Astrocyte (in vitro differentiated cells and primary cell): ENCODE data around the gene RCOR1. TPM values are rescaled to one million over a fixed set of nuclear protein-coding genes. Genes with fewer than 3 reads are reported as not detected.

ENCODE experiments used
- DNase-seq: peaks from one replicate; pipeline ENCODE4 v3.0.0-alpha.2; 2010; ENCODE audit warnings: low read depth
- FAIRE-seq: peaks from 2 replicates; lab custom pipeline; 2011; peaks lifted over from hg19 to GRCh38; lab: Jason Lieb, UNC
- H2AFZ ChIP-seq: 2 replicates; pipeline ENCODE4 v1.6.0; 2012; ENCODE audit warnings: low read depth, low read length, inconsistent platforms
- H3K27ac ChIP-seq: 2 replicates; pipeline ENCODE4 v1.5.1; 2011; ENCODE audit warnings: low read depth, low read length, inconsistent platforms
- H3K27me3 ChIP-seq: 2 replicates; pipeline ENCODE4 v1.6.0; 2011; ENCODE audit warnings: low read length, inconsistent platforms; ENCODE audit not compliant: insufficient read depth
- H3K36me3 ChIP-seq: 2 replicates; pipeline ENCODE4 v1.5.1; 2011; ENCODE audit warnings: low read length, inconsistent platforms; ENCODE audit not compliant: insufficient read depth
- H3K4me1 ChIP-seq: 2 replicates; pipeline ENCODE4 v1.5.1; 2011; ENCODE audit warnings: low read length, inconsistent platforms; ENCODE audit not compliant: insufficient read depth
- H3K4me2 ChIP-seq: 2 replicates; pipeline ENCODE4 v1.6.0; 2012; ENCODE audit warnings: low read length, inconsistent platforms
- H3K4me3 ChIP-seq: 2 replicates; pipeline ENCODE4 v1.5.1; 2011; ENCODE audit warnings: low read depth, mild to moderate bottlenecking, low read length, inconsistent platforms; ENCODE audit not compliant: insufficient read depth
- H3K79me2 ChIP-seq: 2 replicates; pipeline ENCODE4 v1.6.0; 2012; ENCODE audit warnings: mild to moderate bottlenecking, low read length, inconsistent platforms; ENCODE audit not compliant: insufficient read depth
- H3K9ac ChIP-seq: 2 replicates; pipeline ENCODE4 v1.6.0; 2012; ENCODE audit warnings: mild to moderate bottlenecking, low read length, inconsistent platforms
- H3K9me3 ChIP-seq: 2 replicates; pipeline ENCODE4 v1.5.1; 2012; ENCODE audit warnings: low read depth, mild to moderate bottlenecking, low read length, inconsistent platforms; ENCODE audit not compliant: insufficient read depth
- H4K20me1 ChIP-seq: 2 replicates; pipeline ENCODE4 v1.6.0; 2012; ENCODE audit warnings: low read length, inconsistent platforms; ENCODE audit not compliant: insufficient read depth
- H3K27ac Mint-ChIP-seq: one replicate; pipeline ENCODE4 v1.8.0; 2021; ENCODE audit warnings: mild to moderate bottlenecking, mixed read lengths; ENCODE audit not compliant: unreplicated experiment
- H3K27me3 Mint-ChIP-seq: one replicate; pipeline ENCODE4 v1.8.0; 2021; ENCODE audit warnings: low read depth, mixed read lengths; ENCODE audit not compliant: unreplicated experiment
- H3K36me3 Mint-ChIP-seq: one replicate; pipeline ENCODE4 v1.8.0; 2021; ENCODE audit warnings: low read depth, mixed read lengths; ENCODE audit not compliant: unreplicated experiment
- H3K4me1 Mint-ChIP-seq: one replicate; pipeline ENCODE4 v1.8.0; 2021; ENCODE audit warnings: low read depth, mixed read lengths; ENCODE audit not compliant: unreplicated experiment
- H3K4me3 Mint-ChIP-seq: one replicate; pipeline ENCODE4 v1.8.0; 2021; ENCODE audit warnings: mild to moderate bottlenecking, moderate library complexity, mixed read lengths; ENCODE audit not compliant: unreplicated experiment
- H3K9me3 Mint-ChIP-seq: one replicate; pipeline ENCODE4 v1.8.0; 2021; ENCODE audit warnings: mild to moderate bottlenecking, mixed read lengths; ENCODE audit not compliant: unreplicated experiment
- EZH2 ChIP-seq: IDR thresholded peaks from 2 replicates; pipeline ENCODE4 v1.6.1; 2012; ENCODE audit warnings: mild to moderate bottlenecking, low read length, inconsistent platforms; ENCODE audit not compliant: insufficient read depth
- total RNA-seq: library from RNA; stranded (reverse); gene quantifications from 2 replicates; pipeline ENCODE4 v1.2.1, GENCODE V29; 2021
- TF ChIP-seq, protein P1 (sequence below): IDR thresholded peaks from 2 replicates; pipeline ENCODE4 v1.5.1; 2011; ENCODE audit warnings: low read depth, mild to moderate bottlenecking, inconsistent platforms, low read length, moderate library complexity; ENCODE audit not compliant: insufficient read depth

The RCOR1 gene
- total RNA-seq, 1 donor from 2014 or later, result 31.0 TPM

- Histone ChIP-seq H3K9ac (no peak overlapping the region), H4K20me1 (no peaks in the 10 kb centered on the region), H3K36me3 (no peaks in the 10 kb centered on the region), H3K27ac (no peak overlapping the region), H3K9me3 (no peaks in the 10 kb centered on the region), H3K27me3 (peaks cover 16% of the 10 kb centered on the region), H3K4me1 (peaks cover 2% of the 10 kb centered on the region), H3K79me2 (no peaks in the 10 kb centered on the region), H2AFZ (no peak overlapping the region), H3K4me3 (no peak overlapping the region), H3K4me2 (no peak overlapping the region)
- Mint-ChIP-seq H3K27ac (no peak overlapping the region), H3K4me3 (no peak overlapping the region), H3K27me3 (no peaks in the 10 kb centered on the region), H3K9me3 (peaks cover 4% of the 10 kb centered on the region), H3K4me1 (no peaks in the 10 kb centered on the region), H3K36me3 (peaks cover 13% of the 10 kb centered on the region)
- DNase-seq (no peak), FAIRE-seq (no peak)
- TF ChIP-seq, protein P1, sequence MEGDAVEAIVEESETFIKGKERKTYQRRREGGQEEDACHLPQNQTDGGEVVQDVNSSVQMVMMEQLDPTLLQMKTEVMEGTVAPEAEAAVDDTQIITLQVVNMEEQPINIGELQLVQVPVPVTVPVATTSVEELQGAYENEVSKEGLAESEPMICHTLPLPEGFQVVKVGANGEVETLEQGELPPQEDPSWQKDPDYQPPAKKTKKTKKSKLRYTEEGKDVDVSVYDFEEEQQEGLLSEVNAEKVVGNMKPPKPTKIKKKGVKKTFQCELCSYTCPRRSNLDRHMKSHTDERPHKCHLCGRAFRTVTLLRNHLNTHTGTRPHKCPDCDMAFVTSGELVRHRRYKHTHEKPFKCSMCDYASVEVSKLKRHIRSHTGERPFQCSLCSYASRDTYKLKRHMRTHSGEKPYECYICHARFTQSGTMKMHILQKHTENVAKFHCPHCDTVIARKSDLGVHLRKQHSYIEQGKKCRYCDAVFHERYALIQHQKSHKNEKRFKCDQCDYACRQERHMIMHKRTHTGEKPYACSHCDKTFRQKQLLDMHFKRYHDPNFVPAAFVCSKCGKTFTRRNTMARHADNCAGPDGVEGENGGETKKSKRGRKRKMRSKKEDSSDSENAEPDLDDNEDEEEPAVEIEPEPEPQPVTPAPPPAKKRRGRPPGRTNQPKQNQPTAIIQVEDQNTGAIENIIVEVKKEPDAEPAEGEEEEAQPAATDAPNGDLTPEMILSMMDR, result no peak
- TF ChIP-seq EZH2, result no peak
Measured at GRCh38 chr14:102757646-102758045, 165.2 kb downstream of the RCOR1 start.

DNA sequence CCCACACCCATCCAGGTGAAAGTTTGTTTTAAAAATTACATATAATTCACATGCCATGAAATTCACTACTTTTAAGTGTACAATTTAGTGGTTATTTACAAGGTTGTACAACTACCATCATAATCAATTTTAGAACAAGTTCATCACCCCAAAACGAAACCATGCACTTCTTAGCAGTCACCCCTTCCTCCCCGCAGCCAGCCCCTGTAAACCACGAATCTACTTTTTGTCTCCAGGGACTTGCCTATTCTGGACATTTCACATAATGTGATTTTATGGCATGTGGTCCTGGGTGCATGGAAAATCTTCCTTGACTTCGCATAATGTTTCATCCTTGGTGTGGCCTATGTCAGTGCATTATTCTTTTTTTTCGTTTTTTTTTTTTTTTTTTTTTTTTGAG is 165.6 kb downstream of the RCOR1 start:
- Histone ChIP-seq H3K4me3 (no peak overlapping the region), H3K4me1 (peaks cover 2% of the 10 kb centered on the region), H2AFZ (no peak overlapping the region), H3K9ac (no peak overlapping the region), H3K27ac (no peak overlapping the region), H3K9me3 (no peaks in the 10 kb centered on the region), H4K20me1 (no peaks in the 10 kb centered on the region), H3K36me3 (no peaks in the 10 kb centered on the region), H3K79me2 (no peaks in the 10 kb centered on the region), H3K27me3 (peaks cover 16% of the 10 kb centered on the region), H3K4me2 (no peak overlapping the region)
- Mint-ChIP-seq H3K4me1 (no peaks in the 10 kb centered on the region), H3K4me3 (no peak overlapping the region), H3K36me3 (peaks cover 13% of the 10 kb centered on the region), H3K27me3 (no peaks in the 10 kb centered on the region), H3K27ac (no peak overlapping the region), H3K9me3 (peaks cover 4% of the 10 kb centered on the region)
- TF ChIP-seq EZH2, result no peak
- TF ChIP-seq, protein P1, result no peak
- FAIRE-seq, result no peak
- DNase-seq, result no peak

DNA sequence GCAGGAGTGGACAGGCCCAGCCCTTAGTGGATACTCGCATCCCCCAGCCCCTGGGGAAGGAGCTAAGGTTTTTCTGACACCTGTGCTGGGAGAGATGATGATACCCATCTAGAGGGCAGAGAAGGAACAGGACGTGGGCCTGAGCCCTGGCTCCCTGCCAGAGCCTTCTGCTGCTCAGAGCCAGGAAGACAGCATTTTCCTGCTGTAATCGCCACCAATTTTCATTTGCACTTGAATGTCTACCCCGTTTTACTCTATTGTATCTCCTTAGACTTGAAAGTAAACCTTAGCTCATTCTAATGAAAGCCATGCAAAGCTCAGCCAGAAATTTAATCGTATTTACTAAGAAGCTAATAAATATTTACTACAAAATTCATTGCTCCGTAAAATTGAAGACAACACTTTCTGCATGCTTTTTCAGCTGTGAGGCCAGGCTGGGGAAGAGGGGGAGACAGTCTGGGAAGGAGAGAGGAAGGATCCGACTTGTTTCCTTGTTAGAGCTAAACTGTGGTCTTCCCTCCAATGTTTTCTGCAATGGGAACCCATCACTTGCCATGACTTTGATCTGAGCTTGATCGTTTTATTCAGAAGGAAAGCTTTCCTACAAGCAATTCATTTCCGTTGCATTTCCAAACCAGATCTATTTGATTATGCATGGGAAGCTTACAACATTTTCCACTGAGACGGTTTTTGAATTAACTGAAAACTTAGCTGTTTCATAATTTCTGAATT is 167.2 kb downstream of the RCOR1 start:
- peaks cover 4% of the 10 kb centered on the region for H3K9me3 Mint-ChIP-seq
- peaks cover 16% of the 10 kb centered on the region for H3K27me3 ChIP-seq
- DNase-seq (no peak), FAIRE-seq (no peak)
- H3K4me1 ChIP-seq, result peaks cover 2% of the 10 kb centered on the region
- H3K4me1 Mint-ChIP-seq, result no peaks in the 10 kb centered on the region
- no peaks in the 10 kb centered on the region for H3K9me3 ChIP-seq
- no peak overlapping the region for H3K4me3 Mint-ChIP-seq
- H3K27me3 Mint-ChIP-seq, result no peaks in the 10 kb centered on the region
- no peaks in the 10 kb centered on the region for H3K36me3 ChIP-seq
- H4K20me1 ChIP-seq, result no peaks in the 10 kb centered on the region
- no peak overlapping the region for H2AFZ ChIP-seq
- no peak overlapping the region for H3K9ac ChIP-seq
- H3K79me2 ChIP-seq, result no peaks in the 10 kb centered on the region
- no peak overlapping the region for H3K4me2 ChIP-seq
- H3K36me3 Mint-ChIP-seq, result peaks cover 3% of the 10 kb centered on the region
- no peak overlapping the region for H3K4me3 ChIP-seq
- H3K27ac Mint-ChIP-seq, result peak overlapping the region; percentile 3
- no peak overlapping the region for H3K27ac ChIP-seq
- no peak for TF ChIP-seq EZH2
- TF ChIP-seq, protein P1, result no peak
